H7 (cell line): Measurements from ENCODE around the gene TMEM11. TPM values are rescaled to one million over a fixed set of nuclear protein-coding genes. Genes with fewer than 3 reads are reported as not detected.
"Not testable (repeated sequence)": the region's sequence is repeated elsewhere in the genome, so short reads cannot be mapped to it uniquely, and the experiment has no call there.

Source experiments
- DNase-seq: peaks from one replicate; pipeline ENCODE4 v3.0.0; 2012
- H3K27me3 ChIP-seq: 2 replicates; pipeline ENCODE4 v1.6.0; 2011; ENCODE audit warnings: mild to moderate bottlenecking, low read length; ENCODE audit not compliant: control insufficient read depth, insufficient read depth
- H3K36me3 ChIP-seq: replicated peaks from 2 replicates; pipeline ENCODE4 v1.5.1; 2011; ENCODE audit warnings: low read length; ENCODE audit not compliant: control insufficient read depth, insufficient read depth
- H3K4me3 ChIP-seq: 2 replicates; pipeline ENCODE4 v1.5.1; 2011; ENCODE audit warnings: low read depth, mild to moderate bottlenecking, control low read depth, low read length, moderate library complexity; ENCODE audit not compliant: insufficient read depth
- total RNA-seq: library from RNA; depleted of rRNA; stranded (reverse); fragments of >200 nt; shearing (Covaris generic); gene quantifications from 2 replicates; pipeline ENCODE4 v1.2.3, GENCODE V29; 2014

TMEM11 gene
- total RNA-seq, 1 experiment from 2014 or later: 26.1 TPM

DNA sequence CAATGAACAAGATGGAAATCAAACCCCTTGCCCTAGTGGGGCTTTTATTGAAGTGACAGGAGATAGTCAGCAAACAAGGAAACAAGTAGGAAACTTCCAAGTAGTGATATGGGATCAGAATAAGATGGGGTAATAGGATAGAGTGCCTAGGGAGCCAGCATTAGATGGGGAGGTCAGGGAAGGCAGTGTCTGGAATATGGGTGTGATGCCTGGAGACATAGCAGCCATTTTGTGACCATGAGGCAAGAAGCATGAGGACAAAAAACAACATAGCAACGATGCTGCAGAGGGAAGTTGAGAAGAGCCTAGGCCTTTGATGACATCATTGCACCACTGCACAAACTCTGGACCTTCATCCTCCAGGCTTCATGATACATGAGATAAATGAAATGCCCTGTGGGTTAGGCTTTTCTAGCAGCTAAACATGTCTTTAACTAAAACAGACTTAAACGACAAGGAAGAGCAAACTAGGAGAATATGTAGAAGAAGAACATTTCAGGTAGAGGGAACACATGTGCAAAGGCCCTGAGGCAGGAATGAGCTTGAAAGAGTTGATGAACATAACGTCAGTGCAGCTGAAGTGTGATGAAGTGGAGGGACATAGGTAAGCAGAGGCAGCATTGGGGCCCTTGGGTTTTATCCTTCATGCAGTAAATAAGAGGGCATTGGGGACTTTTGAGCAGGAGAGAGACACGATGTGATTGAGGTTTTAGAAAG lies 18.2 kb upstream of the TMEM11 start:
- no peak for DNase-seq
- H3K36me3 ChIP-seq: no peaks in the 10 kb centered on the region
- H3K27me3 ChIP-seq: no peaks in the 10 kb centered on the region
- no peak overlapping the region for H3K4me3 ChIP-seq

DNA sequence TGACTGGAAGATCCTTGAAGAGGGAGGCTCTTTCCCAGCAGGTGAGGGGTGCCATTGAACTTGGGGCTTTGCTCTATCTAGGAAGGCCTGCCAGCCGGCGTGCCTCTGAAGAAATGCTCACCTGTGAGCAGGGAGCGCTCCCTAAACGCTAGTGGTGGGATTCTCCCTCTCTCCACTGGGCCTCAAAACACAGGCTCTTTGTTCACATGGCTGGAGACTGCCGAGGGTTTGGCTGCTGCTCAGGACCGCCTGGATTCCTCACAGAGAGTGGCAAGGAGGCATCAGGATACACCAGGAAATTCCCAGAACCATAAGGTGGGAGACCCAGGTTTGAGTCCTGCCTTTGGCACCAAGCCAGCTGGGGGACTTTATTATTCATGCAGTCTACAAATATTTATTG lies 17.6 kb upstream of the TMEM11 start:
- Histone ChIP-seq H3K27me3 (no peaks in the 10 kb centered on the region), H3K4me3 (no peak overlapping the region), H3K36me3 (no peaks in the 10 kb centered on the region)
- DNase-seq: no peak

DNA sequence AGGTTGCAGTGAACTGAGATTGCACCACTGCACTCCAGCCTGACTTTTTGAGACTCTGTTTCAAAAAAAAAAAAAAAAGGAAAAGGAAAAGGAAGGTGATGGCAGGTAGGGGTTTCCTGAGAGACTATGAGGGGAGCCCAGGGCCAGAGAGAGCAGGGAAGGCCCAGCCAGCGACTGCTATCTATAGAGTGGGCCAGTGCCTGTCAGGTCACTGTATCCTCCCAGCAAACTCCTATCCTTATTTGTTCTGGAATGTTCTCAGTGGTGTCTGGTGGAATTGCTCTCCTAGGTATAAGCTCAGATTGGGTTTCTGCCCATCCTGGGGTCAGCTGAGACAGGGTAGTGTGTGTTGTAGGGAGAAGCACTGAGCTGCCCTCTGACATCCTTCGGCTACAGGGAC lies 14.9 kb upstream of the TMEM11 start:
- H3K36me3 ChIP-seq: no peaks in the 10 kb centered on the region
- peak; percentile 14 for DNase-seq
- no peaks in the 10 kb centered on the region for H3K27me3 ChIP-seq
- no peak overlapping the region for H3K4me3 ChIP-seq

DNA sequence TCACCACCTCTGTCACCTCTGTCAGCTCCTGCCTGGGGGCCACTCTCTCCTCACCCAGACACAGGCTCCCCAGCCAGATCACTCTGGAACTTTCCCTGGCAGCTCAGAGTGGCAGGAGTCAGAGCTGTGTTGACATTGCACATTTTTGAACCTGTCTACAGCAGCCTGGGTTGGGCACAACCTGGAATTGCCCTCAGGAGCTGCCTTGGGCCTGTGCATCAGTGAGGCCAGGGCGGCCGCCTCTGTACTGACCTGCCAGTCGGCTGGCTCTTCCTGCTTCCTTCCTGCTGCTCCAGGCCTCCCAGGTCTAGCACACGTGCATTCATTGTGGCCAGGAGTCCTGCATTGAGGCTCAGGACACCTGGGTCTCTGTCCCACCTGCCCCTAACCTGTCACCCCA lies 14.2 kb upstream of the TMEM11 start:
- H3K27me3 ChIP-seq: no peaks in the 10 kb centered on the region
- no peak overlapping the region for H3K4me3 ChIP-seq
- no peaks in the 10 kb centered on the region for H3K36me3 ChIP-seq
- no peak for DNase-seq

DNA sequence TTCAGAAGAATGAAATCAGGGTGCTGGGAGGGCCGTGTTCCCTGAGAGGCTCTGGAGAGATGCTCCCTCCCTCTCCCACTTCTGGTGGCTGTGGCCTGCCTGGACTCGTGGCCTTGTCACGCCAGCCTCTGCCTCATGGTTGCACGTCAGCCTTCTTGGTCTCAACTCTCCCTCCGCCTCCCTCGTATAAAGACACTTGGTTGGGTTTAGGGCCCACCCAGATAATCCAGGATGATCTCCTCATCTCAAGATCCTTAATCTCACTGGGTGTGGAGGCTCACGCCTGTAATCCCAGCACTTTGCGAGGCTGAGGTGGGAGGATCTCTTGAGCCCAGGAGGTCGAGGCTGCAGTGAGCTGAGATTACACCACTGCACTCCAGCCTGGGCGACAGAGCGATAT lies 13.3 kb upstream of the TMEM11 start:
- H3K27me3 ChIP-seq, H3K36me3 ChIP-seq, DNase-seq, H3K4me3 ChIP-seq: not testable (repeated sequence)

DNA sequence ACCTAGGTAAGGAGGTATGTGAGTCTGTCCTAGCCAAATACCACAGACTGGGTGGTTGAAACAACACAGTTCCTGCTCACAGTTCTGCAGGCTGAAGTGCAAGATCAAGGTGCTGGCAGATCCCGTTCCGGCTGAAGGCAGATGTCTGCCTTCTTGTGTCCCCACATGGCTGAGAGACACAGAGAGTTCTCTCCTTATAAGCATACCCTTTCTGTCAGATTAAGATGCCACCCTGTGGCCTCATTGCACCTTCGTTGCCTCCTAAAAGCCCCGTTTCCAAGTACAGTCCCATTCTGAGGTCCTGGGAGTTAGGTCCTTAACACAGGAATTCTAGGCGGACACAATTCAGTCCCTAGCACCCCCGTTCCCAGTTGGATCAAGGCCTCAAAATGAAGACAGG lies 9.1 kb upstream of the TMEM11 start:
- no peaks in the 10 kb centered on the region for H3K36me3 ChIP-seq
- DNase-seq: no peak
- no peaks in the 10 kb centered on the region for H3K27me3 ChIP-seq
- no peak overlapping the region for H3K4me3 ChIP-seq

DNA sequence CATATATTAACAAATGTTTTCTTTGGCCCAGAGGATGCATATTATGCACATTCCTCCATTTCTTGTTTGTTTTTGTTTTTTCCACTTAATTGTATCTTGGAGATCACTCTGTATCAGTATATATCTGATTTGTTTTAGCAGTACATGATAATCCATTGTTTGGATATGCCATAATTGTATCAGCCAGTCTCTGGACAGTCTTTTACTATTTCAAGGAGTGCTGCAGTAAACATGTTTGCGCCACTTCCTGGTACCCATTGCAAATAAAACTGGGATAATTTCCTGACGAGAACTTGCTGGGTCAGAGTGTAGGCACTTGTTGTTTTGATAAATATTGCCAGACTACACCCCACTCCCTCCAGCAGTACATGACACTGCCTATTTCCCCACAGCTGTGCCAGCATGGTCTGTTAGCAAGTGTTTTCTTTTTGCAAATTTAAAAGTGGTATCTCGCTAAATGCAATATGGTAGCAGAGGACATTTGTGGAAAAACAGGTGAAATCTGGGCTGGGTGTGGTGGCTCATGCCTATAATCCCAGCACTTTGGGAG lies 4.9 kb upstream of the TMEM11 start:
- H3K36me3 ChIP-seq: no peaks in the 10 kb centered on the region
- no peaks in the 10 kb centered on the region for H3K27me3 ChIP-seq
- no peak overlapping the region for H3K4me3 ChIP-seq
- DNase-seq: no peak

DNA sequence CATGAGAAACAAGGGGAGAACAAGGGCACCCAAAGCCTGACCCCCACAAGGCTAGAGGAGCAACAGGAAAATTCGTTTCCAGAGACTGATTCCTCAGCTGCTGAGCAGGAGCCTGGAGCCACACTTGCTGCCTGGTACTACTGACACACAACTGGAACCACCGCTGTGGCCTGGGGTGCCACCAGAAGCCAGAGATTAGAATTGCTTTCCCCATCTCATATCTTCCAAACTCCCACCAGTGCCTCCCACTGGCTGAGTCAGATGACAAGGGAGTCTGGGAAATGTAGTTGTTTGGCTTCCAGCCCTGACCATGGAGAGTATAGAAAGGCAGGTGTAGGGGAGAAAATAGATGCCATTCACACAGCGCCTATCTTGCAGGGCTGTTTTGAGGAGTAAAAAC lies 4.1 kb upstream of the TMEM11 start:
- Histone ChIP-seq H3K4me3 (no peak overlapping the region), H3K27me3 (no peaks in the 10 kb centered on the region), H3K36me3 (no peaks in the 10 kb centered on the region)
- peak; percentile 74 for DNase-seq

DNA sequence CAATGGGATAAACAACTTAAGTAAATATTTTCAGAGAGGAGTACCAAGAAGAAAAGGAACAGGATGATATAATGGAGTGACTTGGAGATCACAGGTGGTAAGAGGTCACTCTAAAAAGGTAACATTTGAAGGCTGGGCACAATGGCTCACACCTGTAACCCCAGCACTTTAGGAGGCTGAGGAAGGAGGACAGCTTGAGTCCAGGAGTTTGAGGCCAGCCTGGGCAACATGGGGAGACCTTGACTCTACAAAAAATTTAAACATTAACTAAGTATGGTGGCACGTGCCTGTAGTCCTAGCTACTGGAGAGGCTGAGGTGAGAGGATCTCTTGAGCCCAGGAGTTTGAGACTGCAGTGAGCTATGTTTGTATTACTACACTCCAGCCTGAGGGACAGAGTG lies 3.4 kb upstream of the TMEM11 start:
- H3K36me3 ChIP-seq: no peaks in the 10 kb centered on the region
- H3K27me3 ChIP-seq: no peaks in the 10 kb centered on the region
- no peak overlapping the region for H3K4me3 ChIP-seq
- no peak for DNase-seq

DNA sequence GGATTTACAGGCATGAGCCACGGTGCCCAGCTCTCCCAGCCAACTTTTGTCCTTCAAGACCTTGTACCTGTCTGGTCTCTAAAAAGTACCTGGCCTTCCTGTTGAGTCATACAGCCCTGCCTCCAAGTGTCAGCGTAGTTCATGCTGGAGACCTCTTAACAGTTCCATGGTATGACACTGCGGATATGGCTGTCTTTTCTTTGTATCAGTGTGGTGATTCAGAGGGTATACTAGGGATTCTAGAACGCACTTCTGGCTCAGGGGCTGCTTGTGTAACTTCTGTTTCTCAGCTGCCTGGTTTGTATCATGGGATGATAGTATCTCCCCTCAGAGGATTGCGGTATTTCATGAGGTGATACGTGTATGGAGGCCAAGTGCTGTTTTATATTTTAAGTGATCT lies 2.0 kb upstream of the TMEM11 start:
- Histone ChIP-seq H3K36me3 (peaks cover 4% of the 10 kb centered on the region), H3K27me3 (no peaks in the 10 kb centered on the region), H3K4me3 (no peak overlapping the region)
- DNase-seq: no peak

DNA sequence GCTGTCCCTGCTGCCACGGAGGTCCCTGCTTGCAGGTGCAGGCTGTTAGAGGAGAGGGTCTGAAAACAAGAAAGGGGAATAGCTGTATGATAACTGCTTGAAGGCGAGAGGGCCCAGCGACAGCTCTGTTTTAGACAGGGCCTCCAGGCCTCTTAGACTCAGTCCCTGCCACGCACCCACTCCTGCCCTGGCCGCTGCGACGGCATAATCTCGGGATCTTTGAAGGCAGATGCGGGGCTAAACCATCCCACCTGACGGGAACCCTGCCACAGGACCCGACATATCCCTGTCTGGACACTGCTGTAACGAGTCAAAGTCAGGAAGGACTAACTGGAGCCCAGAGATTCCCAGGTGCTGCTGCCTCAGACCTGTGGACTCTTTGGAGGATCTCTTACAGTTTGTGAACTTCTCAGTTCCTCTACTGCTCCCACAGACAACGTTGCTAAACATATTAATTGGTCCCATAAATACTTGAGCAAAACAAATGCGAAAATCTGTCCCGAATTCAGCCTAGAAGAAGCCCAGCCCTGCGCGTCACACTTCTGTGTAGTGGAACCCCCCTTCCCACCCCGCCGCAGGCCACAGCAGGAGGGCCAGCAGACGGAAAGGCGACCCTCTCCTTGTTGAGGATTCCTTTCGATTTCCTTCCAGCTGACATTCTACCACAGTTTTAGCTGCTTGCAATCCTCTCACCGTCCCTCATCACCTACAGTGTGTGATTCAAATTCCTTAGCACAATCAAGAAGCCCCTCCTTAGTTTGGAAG lies 998 bp upstream of the TMEM11 start:
- Histone ChIP-seq H3K36me3 (peaks cover 6% of the 10 kb centered on the region), H3K27me3 (no peaks in the 10 kb centered on the region), H3K4me3 (peak overlapping the region; percentile 97)
- peak; percentile 76 for DNase-seq

DNA sequence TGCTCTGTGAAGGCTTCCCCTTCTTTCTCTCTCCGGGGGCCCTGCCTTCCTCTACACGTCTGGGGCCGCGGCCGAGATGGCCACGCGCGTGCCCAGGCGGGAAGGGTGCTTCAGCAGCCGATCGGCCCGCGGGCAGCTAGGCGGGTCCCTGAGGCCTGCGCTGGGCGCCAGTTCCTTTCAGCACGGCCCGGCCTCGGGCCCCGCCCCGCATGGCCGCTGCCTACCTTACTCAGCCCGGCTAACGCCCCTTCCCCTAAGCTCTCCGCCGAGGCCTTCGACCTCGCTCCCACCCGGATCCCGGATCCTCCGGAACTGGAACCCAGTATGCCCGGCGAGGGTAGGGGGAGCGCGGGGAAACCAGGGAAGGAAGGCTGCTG lies 335 bp downstream of the TMEM11 start:
- H3K4me3 ChIP-seq: peak overlapping the region; percentile 97
- peak; percentile 88 for DNase-seq
- peaks cover 6% of the 10 kb centered on the region for H3K36me3 ChIP-seq
- no peaks in the 10 kb centered on the region for H3K27me3 ChIP-seq

DNA sequence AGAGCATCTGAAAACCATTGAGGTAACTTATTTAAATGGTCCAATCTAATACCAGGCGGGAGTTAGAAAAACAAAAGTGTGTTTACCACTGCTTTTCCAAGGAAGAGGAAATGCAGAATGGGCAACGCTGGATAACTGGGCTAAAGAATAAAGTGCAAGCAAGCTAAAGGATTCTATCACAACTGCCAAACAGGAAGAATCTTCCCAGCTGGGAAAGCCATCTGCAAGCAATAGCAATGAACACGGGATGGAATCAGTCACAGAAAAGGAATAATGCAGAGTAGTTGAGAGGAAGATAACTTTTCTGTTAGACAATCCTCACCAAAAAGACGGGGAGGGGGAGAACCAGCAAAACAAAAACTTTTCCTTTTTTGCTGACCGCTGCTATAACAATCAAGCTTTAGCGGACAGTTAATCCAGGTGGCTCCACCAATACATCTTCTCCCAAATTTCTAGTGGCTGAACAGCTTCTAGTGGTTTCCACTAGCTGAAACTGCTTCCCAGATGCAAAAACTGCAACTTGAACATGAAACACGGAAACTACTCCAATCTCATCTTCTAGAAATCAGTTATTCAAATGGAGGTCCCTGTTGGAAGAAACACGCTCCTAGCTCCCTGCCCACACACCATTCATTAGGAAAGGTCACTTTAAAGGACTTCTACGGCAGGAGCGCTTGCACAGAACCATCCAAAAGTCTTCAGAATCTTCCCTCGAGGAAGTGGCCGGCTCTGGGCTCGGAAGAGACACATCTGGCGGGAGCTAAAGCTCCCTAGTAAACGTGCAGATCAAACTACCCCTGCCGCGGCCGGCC lies 929 bp downstream of the TMEM11 start:
- peaks cover 9% of the 10 kb centered on the region for H3K36me3 ChIP-seq
- peak overlapping the region; percentile 97 for H3K4me3 ChIP-seq
- H3K27me3 ChIP-seq: no peaks in the 10 kb centered on the region
- peak; percentile 13 for DNase-seq

DNA sequence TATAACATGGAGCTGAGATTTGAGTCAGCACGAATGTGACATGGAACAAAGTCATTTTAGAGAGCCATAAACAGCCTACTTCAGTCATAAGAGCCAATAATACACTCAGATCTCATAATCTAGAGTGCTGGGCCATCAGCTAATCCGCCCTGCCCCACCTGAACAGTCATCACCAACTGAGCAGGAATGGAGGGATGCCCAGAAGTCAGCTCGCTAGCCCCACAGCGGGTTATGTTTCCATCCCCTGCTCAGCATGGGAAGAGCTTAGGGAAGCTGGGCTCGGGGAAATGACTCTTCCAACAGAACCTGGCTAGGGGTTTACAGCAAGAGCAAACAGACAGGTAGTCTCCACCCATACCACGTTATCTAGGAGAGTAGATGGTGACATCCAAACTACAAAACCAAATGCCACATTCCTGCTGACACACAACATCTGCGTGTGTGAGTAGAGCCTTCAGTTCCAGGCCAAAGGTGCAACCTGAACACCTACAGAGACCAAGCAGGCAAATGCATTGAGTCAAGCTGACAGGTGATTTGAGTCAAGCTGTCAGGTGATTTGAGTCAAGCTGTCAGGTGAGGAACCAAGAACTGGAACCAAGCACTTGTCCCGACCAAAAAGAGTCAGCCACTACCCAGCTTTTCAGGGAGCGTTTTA lies 2.0 kb downstream of the TMEM11 start:
- Histone ChIP-seq H3K27me3 (no peaks in the 10 kb centered on the region), H3K4me3 (no peak overlapping the region), H3K36me3 (peaks cover 9% of the 10 kb centered on the region)
- DNase-seq: peak; percentile 26
